HepG2 (cell line): Measurements from ENCODE around the gene PKNOX2.

Source experiments
- ARNT2 ChIP-seq: sonication (generic); formaldehyde crosslinking; IDR thresholded peaks from 2 replicates; pipeline ENCODE4 v1.8.0; 2022; ENCODE audit warnings: mild to moderate bottlenecking, low read depth, missing genetic modification reagents, moderate library complexity
- BRF2 ChIP-seq: sonication (generic); formaldehyde crosslinking; IDR thresholded peaks from 2 replicates; pipeline ENCODE4 v1.8.1; 2022; ENCODE audit warnings: mild to moderate bottlenecking, missing genetic modification reagents
- CC2D1A ChIP-seq: sonication (generic); formaldehyde crosslinking; IDR thresholded peaks from 2 replicates; pipeline ENCODE4 v1.8.1; 2023; ENCODE audit warnings: mild to moderate bottlenecking, missing genetic modification reagents
- CTCF ChIP-seq: sonication (generic); formaldehyde crosslinking; IDR thresholded peaks from 2 replicates; pipeline ENCODE4 v1.5.0; 2020; ENCODE audit warnings: mild to moderate bottlenecking, missing genetic modification reagents, moderate library complexity
- REST ChIP-seq, 2 experiments: IDR thresholded peaks; 2 replicates each; pipeline ENCODE4 v1.6.1; 2011 to 2012; ENCODE audit warnings: low read length in 2 of 2, borderline replicate concordance in 1 of 2, low read depth in 1 of 2, mild to moderate bottlenecking in 1 of 2, moderate library complexity in 1 of 2
- TAF15 ChIP-seq: fragments of 200-400 bp; formaldehyde crosslinking; IDR thresholded peaks from one replicate; pipeline ENCODE4 v1.6.1; 2018; ENCODE audit warnings: mild to moderate bottlenecking, low read depth, low read length; ENCODE audit not compliant: poor library complexity, severe bottlenecking
- ZNF274 ChIP-seq: sonication (generic); formaldehyde crosslinking; IDR thresholded peaks from 2 replicates; pipeline ENCODE4 v1.5.1; 2020; ENCODE audit warnings: mild to moderate bottlenecking, missing genetic modification reagents

GRCh38 chr11:125227151-125227550, 62.6 kb downstream of the PKNOX2 start:
- TF ChIP-seq CC2D1A (CRISPR knock-in tag), result no peak
- TF ChIP-seq REST (IDR thresholded peaks at IDR 0.05; ENCODE audit: borderline replicate concordance in 1 of 2, low read depth in 1 of 2, low read length in 2 of 2), result no peak
- TF ChIP-seq CTCF (CRISPR knock-in tag), result no peak
- no peak for TF ChIP-seq TAF15
- TF ChIP-seq ZNF274, result no peak
- TF ChIP-seq ARNT2 (CRISPR knock-in tag), result no peak
- TF ChIP-seq BRF2 (CRISPR knock-in tag), result no peak
